Measurements from ENCODE around the gene GEMIN4.

Gene GEMIN4

DNA sequence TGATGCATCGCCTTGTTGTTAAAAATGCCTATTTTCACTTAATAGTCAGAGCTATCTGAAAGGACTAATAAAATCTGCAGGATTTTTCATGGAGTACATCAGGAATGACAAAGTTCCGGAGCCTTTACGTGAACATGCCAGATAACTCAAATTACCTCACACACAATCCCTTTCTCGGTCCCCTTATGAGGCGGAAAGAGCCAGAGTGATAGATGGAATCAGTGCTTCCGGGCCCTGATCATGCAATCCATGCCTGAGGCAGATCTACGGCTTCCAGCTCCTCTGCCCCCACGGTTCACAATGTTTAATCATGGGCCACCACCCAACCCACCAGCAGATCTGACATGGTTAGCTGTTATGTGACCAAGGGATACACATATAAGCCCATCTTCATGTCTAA lies 54.4 kb downstream of the GEMIN4 start:
- DNase-seq = no peak

DNA sequence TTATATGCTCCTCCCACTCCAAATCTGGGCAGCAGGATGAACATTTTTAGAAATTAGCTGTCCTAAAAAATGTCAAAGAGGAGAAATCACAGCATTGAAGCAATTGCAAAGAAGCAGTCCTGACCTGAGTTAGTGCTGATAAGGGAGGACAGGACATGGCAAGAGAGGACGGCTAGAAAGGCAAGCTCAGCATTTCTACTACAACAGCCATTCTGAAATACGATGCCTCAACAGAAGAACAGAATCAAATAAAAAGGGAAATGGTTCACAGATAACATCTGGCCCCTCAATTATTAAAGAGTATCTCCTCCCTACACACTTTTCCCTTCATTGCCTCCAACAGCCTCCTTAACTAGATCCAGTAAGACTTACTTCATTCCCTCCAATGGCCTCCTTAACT lies 55.7 kb downstream of the GEMIN4 start:
- no peak for DNase-seq
